Measurements from ENCODE around the gene PAK5. TPM values are rescaled to one million over a fixed set of nuclear protein-coding genes. Genes with fewer than 3 reads are reported as not detected.
A peak's percentile ranks its signal among the peaks of the same experiment; 100 is the strongest.

PAK5 gene
- total RNA-seq, 1 experiment from 2014 or later = 0.46 TPM

DNA sequence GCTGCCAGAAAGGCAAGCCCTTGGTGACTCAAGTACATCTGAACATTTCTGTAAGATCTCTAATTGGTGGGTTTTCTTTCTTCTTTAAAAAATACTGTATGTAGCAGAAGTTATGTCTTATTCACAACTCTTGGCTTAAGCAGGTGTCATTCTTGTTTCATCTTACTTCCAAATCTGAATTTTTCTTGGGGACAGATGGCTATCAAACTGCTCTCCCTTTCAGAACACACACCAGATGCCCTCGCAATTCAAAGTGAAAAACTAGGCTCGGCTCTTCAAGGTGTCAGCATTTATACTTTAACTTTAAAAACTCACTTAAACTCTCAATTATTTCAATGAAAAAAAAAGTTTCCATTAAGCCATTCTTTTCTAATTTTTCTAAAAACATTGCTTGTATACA, 49.7 kb downstream of the PAK5 start:
- no peak for DNase-seq (ENCODE audit: low read depth)

DNA sequence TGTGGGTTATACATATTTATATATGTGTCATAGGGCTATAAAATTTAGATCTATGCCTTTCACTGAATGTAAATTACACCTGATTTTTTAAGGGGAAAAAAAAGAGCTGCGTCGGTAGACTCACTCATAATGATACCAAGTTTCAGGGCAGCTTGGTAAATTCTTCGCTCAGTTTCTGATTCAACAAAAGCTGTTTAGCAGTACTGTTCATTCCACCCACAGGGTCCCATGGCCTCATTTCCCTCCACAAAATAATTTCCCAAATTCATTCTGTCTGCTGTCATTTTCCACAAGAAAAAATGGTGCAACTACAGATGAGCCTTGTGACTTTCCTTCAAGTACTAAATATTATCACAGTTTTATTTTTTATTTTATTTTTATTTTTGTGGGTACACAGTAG, 63.7 kb downstream of the PAK5 start:
- no peak for DNase-seq (ENCODE audit: low read depth)

DNA sequence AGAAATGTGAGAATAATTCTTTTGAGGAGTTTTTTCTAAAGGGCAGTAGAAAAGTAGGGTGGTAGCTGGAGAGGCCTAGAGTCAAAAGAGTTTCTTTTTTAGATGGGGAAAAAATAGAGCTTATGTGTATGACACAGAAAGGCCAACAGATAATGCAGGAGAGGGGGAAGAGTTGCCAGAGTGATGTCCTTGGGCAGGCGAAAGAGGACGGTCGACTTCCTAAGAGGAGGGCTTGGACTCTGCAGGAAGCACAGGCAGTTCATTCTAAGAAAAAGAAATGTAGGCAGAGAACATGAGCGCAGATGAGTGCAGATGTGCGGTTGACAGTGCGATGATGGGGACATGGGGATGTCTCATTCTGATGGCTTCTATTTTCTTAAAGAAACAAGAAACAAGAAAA, 68.9 kb downstream of the PAK5 start:
- DNase-seq (ENCODE audit: low read depth) = no peak

DNA sequence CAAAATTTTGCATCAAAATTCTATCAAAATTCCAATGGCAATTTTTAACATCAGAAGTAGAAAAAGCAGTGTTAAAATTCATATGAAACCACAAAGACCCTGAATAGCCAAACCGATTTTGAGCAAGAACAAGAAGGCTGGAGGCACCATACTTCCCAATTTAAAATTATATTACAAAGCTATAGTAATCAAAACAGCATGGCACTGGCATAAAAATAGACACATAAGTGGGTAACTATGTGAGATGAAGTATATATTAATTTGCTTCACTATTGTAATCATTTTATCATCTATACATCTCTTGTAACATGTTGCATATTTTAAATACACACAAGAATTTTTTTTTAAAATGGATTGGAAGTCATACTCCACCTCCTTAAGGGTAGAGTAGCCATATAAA, 77.4 kb downstream of the PAK5 start:
- no peak for DNase-seq (ENCODE audit: low read depth)

DNA sequence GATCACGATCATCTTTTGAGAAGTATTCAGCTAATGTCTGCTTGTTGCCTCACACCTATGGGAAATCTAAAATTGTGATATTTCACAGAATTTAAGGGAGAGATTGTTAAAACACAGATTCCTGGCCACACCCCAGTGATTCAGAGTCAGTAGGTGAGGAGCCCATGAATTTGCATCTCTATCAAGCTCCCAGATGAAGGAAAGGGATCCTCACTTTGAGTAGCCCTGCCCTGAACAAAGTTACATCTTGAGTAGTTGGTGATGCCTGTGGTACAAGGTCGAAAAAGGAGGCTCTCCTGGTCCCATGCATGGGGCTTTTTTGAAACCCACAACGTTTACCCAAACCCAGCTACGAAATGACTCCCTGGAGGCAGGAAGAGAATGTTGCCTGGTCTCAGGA, 79.5 kb downstream of the PAK5 start:
- DNase-seq (ENCODE audit: low read depth) = no peak

DNA sequence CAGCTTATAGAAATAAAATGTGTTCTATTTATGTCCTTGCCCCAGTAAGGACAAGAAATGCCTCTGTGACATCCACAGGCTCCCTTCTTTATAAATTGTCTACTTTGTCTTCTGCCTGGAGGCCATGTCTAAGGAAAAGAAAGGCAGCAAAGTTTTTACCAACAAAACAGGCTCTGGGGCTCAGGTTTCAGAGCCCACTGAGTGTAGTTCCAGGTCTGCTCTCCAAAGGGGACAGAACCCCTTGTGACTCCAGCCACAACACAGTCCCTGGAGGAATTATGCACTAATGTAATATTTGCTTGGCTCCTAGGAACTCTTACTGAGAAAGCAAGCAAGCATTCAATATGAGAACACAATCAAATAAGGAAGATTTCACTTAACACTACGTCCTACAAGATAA, 80.1 kb downstream of the PAK5 start:
- no peak for DNase-seq (ENCODE audit: low read depth)

DNA sequence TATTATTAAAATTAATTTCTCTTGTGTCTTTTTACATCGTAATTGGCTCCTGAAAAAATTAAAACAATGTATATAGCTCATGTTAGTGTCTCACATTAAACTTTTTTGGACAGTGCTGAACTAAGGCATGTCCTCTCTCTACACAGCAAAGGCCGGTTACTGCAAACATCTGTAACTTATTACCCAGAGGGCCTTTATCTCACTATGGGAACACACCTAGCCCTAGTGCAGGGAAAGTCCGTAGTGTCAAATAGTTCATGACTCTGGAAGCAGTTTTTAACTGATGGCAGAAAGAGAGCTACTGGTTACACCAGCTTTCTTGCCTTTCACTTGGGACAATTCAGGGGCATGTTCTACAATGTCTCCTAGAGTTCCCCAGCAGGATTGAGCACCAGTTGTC, 82.2 kb downstream of the PAK5 start:
- no peak for DNase-seq (ENCODE audit: low read depth)

DNA sequence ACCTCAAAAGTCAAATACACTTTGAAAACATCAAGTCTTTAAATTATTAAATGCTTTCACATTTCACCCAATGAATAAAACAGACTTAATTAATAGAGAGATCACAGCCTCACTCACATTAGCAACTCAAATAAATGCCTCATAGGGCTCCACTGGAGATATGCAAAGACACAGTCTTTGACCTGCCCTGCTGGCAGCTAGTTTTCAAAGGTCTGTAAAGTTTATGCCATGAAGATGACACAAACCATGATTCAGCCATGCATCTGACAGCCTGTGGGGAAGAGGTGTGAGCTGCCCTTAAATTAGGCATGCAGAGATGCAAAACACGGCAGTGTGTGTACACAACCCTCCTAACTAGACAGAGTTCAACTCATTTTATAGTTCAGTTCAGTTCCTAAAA, 83.6 kb downstream of the PAK5 start:
- DNase-seq (ENCODE audit: low read depth) = no peak

DNA sequence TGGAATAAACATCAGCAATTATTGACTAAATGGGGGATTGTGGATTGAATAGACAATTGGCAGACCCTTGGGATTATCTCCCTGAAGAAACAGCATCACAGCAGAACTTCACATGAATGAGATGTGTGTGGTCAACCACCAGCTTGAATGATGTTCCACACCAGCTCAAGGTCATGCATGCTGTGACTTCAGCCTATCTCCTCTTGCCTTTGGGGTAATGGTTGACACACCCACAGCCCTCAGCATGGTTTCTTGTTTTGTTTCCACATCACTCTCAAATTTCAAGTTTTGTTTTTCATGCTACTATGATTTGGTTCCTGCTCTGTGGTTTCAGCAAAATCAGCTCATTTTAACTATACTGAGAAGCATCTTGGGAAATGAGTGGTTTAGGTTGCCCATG, 94.3 kb downstream of the PAK5 start:
- no peak for DNase-seq (ENCODE audit: low read depth)

DNA sequence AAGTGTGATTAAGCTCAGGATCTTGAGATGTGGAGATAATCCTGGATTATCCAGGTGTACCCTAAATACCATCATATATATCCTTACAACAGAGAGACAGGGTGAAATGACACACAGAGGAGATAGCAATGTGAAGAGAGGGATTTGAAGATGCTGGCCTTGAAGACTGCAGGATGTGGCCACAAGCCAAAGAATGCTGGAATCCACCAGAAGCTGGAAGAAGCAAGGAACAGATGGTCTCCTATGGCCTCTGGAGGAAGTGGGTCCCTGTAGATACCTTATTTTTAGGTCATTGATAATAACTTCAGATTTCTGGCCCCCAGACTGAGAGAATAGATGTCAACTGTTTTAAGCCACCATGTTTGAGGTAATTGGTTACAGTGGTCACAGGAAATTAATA, 95.0 kb downstream of the PAK5 start:
- no peak for DNase-seq (ENCODE audit: low read depth)

DNA sequence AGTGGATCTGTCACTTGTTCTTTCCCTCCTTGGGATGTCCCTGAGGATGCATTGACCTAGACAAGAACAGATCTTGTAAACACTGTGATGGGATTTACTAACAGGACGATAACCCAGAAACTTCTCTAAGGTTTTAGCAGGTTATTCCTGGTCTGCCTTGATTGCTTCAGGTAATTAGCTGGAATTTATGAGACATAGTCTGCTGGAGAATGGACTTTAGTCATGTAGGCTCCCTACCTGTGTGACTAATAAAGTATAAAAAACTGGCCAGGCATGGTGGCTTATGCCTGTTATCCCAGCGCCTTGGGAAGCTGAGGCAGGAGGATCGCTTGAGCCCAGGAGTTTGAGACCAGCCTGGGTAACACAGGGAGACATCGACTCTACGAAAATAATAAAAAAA, 96.1 kb downstream of the PAK5 start:
- DNase-seq (ENCODE audit: low read depth) = no peak

DNA sequence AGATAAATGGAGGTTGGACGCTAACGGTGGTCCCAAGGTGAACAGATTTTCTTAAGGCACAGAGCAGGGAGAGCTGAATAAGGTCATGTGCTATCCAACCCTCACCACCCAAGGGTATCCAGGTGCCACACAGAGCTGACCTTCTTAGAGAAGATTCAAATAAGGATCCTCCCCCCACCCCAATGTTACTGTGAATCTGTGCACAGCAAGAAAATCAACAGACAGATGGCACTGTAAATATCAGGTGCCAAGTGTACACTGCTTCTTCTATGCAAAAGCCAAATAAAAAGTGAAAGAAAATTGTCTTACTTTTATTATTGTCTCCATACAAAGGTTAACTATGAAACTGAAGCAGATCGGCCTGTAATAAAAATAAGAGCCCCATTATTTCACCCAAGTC, 96.9 kb downstream of the PAK5 start:
- DNase-seq (ENCODE audit: low read depth) = no peak

DNA sequence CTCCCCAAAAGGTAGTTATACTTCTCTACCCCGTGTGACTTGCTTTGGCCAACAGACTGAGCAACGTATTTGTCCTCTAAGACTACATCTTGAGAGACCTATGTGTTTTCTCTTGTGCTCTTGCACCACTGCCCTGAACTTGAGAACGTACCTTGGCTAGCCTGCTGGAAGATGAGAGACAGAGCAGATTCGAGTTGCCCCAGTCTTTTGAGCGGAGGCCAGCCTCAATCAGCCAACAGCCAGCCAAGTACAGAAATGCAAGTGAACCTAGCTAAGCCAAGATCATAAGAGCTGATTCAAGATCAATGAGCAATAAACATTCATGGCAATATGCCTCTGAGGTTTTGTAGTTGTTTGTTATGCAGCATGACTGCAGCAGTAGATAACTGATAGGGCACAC, 98.4 kb downstream of the PAK5 start:
- no peak for DNase-seq (ENCODE audit: low read depth)

DNA sequence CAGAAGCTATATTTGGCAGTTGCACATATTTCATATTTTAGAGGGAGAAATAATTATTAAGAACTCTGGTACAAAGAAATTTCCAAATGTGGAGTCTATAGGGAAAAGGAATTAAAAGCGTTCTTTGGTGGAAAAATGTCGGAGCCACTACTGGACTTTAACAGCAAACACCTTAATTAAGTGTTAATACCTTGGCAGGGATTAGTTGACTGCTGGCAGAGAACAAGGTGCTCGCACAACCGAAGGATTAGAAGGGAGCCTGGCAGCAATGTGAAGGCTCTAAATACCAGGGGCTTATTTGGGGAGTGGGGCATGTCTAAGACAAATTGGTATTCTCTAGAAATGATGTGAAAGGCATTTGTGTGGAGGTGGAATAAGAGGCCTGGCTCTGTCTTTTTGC, 98.9 kb downstream of the PAK5 start:
- DNase-seq (ENCODE audit: low read depth) = no peak

DNA sequence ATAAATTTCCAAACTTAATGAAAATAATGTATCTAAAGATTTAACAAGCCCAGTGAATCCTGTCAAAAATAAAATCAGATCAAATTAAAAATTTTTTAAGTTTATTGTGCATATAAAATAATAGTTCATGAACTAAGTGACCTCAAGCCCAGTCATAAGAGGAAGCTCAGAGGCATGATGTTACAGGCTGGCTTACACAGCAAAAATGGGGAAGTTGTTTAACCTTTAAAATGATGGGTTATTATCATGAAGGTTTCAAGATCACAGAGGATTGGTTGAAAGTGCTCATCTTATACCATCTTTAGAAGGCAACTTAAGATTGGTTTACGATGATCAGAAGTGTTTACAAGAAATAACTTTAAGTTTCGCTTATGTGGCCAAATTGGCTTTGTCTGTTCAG, 102.5 kb downstream of the PAK5 start:
- DNase-seq (ENCODE audit: low read depth) = no peak

DNA sequence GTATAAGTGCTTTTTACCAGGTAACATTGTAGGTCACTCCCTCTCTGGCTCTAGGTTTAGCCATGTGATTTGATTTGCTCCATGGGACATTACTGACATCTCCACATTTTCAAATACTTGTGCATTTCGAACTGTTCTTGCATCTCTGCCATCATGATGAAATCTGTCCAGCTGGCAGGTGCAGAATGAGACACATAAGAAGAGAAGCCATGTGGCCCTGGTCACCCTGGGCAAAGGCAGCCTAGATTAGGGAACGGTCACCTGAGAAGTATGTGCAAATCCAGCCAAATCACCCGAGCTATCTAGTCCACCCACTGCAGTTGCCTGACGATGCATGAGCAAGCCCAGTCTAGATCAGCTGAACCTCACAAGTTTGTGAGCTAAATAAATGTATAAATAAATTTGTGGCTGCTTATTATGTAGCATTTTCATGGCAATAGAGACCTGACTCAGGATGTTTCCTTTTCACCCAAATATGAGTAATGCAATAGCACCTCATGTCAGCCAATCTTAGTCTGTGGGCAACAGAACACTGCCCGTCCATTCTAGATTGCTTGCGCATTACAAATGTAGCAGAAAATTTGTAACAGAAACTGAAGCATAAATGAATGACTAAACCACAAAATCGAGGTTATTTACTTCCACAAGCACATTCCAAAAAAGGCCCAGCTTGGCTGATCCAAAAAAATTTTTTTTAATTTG, 115.2 kb downstream of the PAK5 start:
- DNase-seq (ENCODE audit: low read depth) = peak; percentile 29

DNA sequence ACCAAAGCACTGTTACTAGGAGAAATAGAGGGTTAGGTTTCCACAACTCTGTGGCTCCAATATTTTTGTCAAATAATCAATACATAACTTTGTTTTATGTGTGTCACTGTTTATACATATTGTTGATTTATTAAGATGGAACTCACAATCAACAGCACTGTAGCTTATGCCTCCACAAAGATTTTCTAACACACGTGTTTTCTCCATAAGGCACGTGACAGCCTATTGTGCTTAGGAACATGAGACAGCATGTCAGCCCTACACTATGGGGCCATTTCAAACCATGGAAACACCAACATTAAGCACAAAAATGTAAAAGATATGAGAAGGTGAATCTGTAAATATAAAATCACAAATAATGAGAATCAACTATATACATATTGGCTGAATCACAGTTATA, 127.0 kb downstream of the PAK5 start:
- DNase-seq (ENCODE audit: low read depth) = no peak

DNA sequence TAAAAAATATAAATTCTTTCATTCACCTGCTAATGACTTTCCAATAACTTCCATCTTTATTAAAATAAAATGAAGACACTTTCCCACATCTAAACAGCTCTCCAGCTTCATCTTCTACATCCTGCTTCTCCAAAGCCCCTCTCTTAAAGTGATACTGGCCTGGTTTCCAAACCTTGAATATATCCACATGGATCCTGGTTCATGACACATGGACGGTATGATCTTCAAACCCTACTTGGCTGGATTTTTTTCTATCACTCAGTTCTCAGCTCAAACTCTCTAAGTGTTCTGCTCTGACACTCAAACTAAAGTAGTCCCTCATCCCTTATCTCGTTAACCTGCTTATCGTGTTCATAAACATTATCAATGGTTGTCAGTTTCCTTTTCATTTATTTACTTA, 128.2 kb downstream of the PAK5 start:
- no peak for DNase-seq (ENCODE audit: low read depth)

DNA sequence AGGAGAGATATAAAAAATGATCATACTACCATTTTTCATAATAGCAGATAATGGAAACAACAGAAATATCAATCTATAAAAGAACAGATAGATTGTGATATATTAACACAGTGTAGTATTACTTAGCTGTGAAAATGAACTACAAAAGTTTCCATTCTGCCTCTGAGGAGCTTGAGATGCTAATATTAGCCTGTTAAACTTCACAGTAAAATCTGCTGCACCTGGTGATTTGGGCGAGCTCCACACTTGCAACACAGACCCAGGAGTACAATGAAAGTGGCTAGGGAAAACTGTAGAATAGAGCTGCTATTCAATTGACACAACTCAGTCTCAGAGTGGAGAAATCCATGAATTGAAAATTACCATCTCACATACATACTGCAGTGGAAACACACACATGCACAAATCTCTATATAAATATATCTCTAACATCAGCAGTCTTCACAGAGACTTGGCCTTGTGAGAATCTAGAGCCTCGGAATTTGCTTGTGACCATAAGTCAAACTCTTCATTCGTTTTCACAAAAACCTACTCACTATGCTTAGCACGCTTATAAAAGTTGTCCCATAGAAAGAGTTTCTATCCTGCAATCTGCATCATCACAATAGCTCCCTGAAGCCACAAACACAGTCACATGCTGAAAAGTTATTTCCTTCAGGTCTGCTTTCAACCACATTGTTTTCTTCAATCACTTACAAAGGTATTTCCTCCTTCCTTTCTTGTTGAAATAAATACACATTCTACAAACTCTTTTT, 133.0 kb downstream of the PAK5 start:
- no peak for DNase-seq (ENCODE audit: low read depth)

DNA sequence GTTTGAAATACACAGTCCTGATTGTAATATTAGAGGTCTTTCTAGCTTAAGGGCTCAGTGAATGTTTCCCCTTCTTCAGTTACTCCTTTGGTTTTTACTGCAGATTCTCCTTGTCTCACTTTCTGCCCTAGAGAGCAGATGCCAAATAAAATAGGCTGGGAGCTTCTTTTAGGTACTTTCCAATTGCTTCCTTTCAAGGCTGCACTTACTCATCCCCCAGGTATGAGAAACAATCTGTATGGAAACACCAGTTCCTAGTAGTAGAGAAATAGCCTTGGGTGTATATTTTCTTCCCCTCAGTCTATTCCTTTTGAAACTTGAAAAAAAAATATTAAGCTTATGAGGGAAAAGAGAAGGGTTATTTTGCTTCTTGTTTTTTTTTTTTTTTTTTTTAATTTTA, 139.7 kb downstream of the PAK5 start:
- peak; percentile 49 for DNase-seq (ENCODE audit: low read depth)

DNA sequence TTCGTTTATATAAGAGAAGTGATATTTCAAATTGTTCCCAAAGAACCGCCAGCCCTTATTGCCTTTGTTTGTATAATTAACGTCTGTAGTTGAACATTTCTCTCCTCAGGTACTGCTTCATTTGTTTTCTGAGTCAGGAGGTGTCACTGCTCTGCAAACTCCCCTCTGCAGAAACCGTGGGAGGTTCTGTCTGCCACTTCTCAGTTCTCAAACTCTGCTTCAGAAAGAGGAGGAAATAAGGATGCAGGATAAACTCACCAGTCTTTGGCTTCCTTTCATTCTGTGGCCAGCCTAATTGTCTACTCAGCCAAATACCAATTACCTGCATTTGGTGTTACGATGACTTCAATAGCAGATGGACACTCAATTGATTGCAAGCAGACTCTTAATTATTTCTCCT, 149.8 kb downstream of the PAK5 start:
- DNase-seq (ENCODE audit: low read depth) = no peak

DNA sequence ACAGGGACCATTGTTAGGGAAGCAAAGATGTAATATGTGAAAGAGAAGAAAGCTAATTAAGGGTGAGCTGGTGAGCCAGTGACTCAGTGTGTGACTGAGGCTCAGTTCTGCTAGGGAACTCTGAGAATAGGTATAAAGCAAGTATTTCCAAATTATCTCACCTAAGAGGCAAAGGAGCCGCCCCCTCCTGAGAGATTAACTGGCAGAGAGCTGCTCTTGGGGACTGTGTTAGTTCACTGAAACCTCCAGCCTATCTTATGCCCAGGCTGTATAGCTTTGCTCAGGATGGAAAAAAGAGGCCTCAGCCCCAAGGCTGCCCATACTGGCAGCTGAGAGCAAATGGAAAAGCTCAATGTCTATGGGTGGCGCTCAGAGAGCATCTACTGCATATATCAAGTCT, 152.0 kb downstream of the PAK5 start:
- DNase-seq (ENCODE audit: low read depth) = no peak

DNA sequence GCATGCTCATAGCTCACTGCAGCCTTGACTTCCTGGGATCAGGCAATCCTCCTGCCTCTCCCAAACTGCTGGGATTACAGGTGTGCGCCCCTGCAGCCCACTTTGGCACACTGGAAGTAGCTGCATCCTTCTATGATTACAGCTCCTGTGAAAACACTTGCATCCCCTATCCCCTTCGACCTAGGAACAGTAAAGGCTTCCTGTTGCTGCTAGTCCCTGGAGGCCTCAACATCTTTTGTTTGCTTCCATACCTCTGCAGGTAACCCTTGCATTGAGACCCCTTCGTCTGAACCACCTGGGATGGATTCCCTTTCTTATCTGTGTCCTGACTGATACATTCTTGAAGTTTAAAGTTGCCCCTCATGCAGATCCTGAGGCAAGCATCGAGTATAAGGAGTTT, 152.4 kb downstream of the PAK5 start:
- no peak for DNase-seq (ENCODE audit: low read depth)

DNA sequence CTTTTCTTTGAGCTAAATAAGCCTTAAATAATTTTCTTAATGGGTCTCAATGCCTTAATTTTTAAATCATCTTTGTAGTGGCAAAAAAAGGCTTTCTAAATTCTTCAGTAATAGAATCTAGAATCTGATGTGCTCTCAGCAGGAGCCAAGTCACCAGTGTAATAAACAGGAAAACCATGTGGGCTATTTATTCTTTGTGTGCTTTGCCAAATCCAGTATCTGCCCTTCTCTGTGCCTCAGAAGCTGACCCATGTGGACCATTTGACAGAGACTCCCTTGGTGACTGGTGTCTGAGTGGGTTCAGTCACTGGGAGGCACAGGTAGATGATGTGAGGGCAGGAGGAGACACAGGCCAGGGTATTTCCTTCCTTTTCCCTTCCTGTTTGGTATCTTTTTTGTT, 152.9 kb downstream of the PAK5 start:
- DNase-seq (ENCODE audit: low read depth) = no peak
